Neural cell (in vitro differentiated cells): ENCODE measurements around the gene KCTD2. TPM values are rescaled to one million over a fixed set of nuclear protein-coding genes. Genes with fewer than 3 reads are reported as not detected.
"Not testable (repeated sequence)": the region's sequence is repeated elsewhere in the genome, so short reads cannot be mapped to it uniquely, and the experiment has no call there.

Source experiments
- H2AFZ ChIP-seq: fragments of 200-600, 300-800 bp; sonication (generic), shearing (Covaris generic); 2 replicates; pipeline ENCODE4 v1.6.0; 2014; ENCODE audit warnings: low read depth, mild to moderate bottlenecking, antibody characterized with exemption, low read length, moderate library complexity
- H3F3A ChIP-seq: fragments of 200-600 bp; shearing (Covaris generic); 2 replicates; pipeline ENCODE4 v1.6.1; 2016; ENCODE audit warnings: mild to moderate bottlenecking, moderate library complexity, mixed read lengths, antibody characterized with exemption, low read length; ENCODE audit not compliant: insufficient read depth, poor library complexity, severe bottlenecking
- H3K27ac ChIP-seq: fragments of 200-600, 300-800 bp; sonication (generic), shearing (Covaris generic); 2 replicates; pipeline ENCODE4 v1.5.1; 2014; ENCODE audit warnings: mild to moderate bottlenecking, low read length, moderate library complexity
- H3K27me3 ChIP-seq: fragments of 300-800, 200-600 bp; sonication (generic), shearing (Covaris generic); 2 replicates; pipeline ENCODE4 v1.6.0; 2014; ENCODE audit warnings: mild to moderate bottlenecking, low read depth, low read length, moderate library complexity; ENCODE audit not compliant: insufficient read depth
- H3K36me3 ChIP-seq: fragments of 300-800, 200-600 bp; sonication (generic), shearing (Covaris generic); 2 replicates; pipeline ENCODE4 v1.5.1; 2014; ENCODE audit warnings: mild to moderate bottlenecking, antibody characterized with exemption, low read length, moderate library complexity; ENCODE audit not compliant: insufficient read depth
- H3K4me2 ChIP-seq: fragments of 300-800, 200-600 bp; sonication (generic), shearing (Covaris generic); 2 replicates; pipeline ENCODE4 v1.6.0; 2014; ENCODE audit warnings: mild to moderate bottlenecking, low read length
- H3K4me3 ChIP-seq: fragments of 300-800, 200-600 bp; sonication (generic), shearing (Covaris generic); 2 replicates; pipeline ENCODE4 v1.5.1; 2014; ENCODE audit warnings: mild to moderate bottlenecking, low read length, moderate library complexity
- H3K79me2 ChIP-seq: fragments of 200-600 bp; shearing (Covaris generic); replicated peaks from 2 replicates; pipeline ENCODE4 v1.6.0; 2014; ENCODE audit warnings: mild to moderate bottlenecking, low read length, moderate library complexity; ENCODE audit not compliant: insufficient read depth
- H3K9ac ChIP-seq: fragments of 300-800, 200-600 bp; sonication (generic), shearing (Covaris generic); 2 replicates; pipeline ENCODE4 v1.6.1; 2016; ENCODE audit warnings: mild to moderate bottlenecking, low read length, mixed read lengths
- H3K9me2 ChIP-seq: fragments of 200-600 bp; shearing (Covaris generic); 2 replicates; pipeline ENCODE4 v1.6.1; 2016; ENCODE audit warnings: mild to moderate bottlenecking, low read length, mixed read lengths; ENCODE audit not compliant: insufficient read depth
- H3K9me3 ChIP-seq: fragments of 200-600, 300-800 bp; sonication (generic), shearing (Covaris generic); 2 replicates; pipeline ENCODE4 v1.6.1; 2016; ENCODE audit warnings: mild to moderate bottlenecking, mixed run types, low read length, moderate library complexity, mixed read lengths
- H4K20me1 ChIP-seq: fragments of 200-600 bp; shearing (Covaris generic); 2 replicates; pipeline ENCODE4 v1.6.1; 2016; ENCODE audit warnings: mild to moderate bottlenecking, mixed run types; ENCODE audit not compliant: insufficient read depth
- CTCF ChIP-seq: fragments of 450-650 bp; IDR thresholded peaks from 2 replicates; pipeline ENCODE4 v1.5.1; 2014; ENCODE audit warnings: antibody characterized with exemption, mild to moderate bottlenecking, moderate library complexity; ENCODE audit not compliant: poor library complexity, severe bottlenecking
- EP300 ChIP-seq: fragments of 450-650 bp; conservative IDR thresholded peaks from 2 replicates; pipeline ENCODE4 v1.6.1; 2014; ENCODE audit warnings: antibody characterized with exemption, mild to moderate bottlenecking, moderate library complexity; ENCODE audit not compliant: poor library complexity, severe bottlenecking
- EZH2 ChIP-seq: fragments of 200-600, 300-800 bp; shearing (Covaris generic), sonication (generic); IDR thresholded peaks from 2 replicates; pipeline ENCODE4 v1.6.1; 2014; ENCODE audit warnings: antibody characterized with exemption, low read length, borderline replicate concordance, mild to moderate bottlenecking; ENCODE audit not compliant: insufficient read depth, poor library complexity, severe bottlenecking
- MXI1 ChIP-seq: fragments of 450-650 bp; conservative IDR thresholded peaks from 2 replicates; pipeline ENCODE4 v1.6.1; 2014; ENCODE audit warnings: antibody characterized with exemption, mild to moderate bottlenecking; ENCODE audit not compliant: poor library complexity, severe bottlenecking
- POLR2AphosphoS5 ChIP-seq: IDR thresholded peaks from 2 replicates; pipeline ENCODE4 v1.6.1; 2012
- RAD21 ChIP-seq: fragments of 450-650 bp; conservative IDR thresholded peaks from 2 replicates; pipeline ENCODE4 v1.6.1; 2014; ENCODE audit warnings: antibody characterized with exemption, mild to moderate bottlenecking, moderate library complexity
- REST ChIP-seq: IDR thresholded peaks from 2 replicates; pipeline ENCODE4 v1.6.1; 2012; ENCODE audit warnings: borderline replicate concordance
- SMC3 ChIP-seq: fragments of 450-650 bp; conservative IDR thresholded peaks from 2 replicates; pipeline ENCODE4 v1.6.1; 2014; ENCODE audit warnings: antibody characterized with exemption, mild to moderate bottlenecking, moderate library complexity; ENCODE audit not compliant: poor library complexity
- TAF1 ChIP-seq: IDR thresholded peaks from 2 replicates; pipeline ENCODE4 v1.6.1; 2012; ENCODE audit warnings: low read depth
- polyA plus RNA-seq: library from polyadenylated mRNA; depleted of rRNA; stranded (reverse); fragments of >200 nt; gene quantifications from 2 replicates; pipeline ENCODE4 v1.2.3, GENCODE V29; 2014

The KCTD2 gene
- polyA plus RNA-seq, 1 donor from 2014 or later = 32.8 TPM

- H2AFZ ChIP-seq = no peak overlapping the region
- H3K27ac ChIP-seq = no peak overlapping the region
- no peak for TF ChIP-seq SMC3
- no peak for TF ChIP-seq CTCF
- no peak for TF ChIP-seq MXI1
- no peak for TF ChIP-seq RAD21
- TF ChIP-seq EP300 = no peak
- no peak for TF ChIP-seq EZH2
- TF ChIP-seq TAF1 = no peak
- TF ChIP-seq REST = no peak
- no peak for TF ChIP-seq POLR2AphosphoS5
- no peaks in the 10 kb centered on the region for H3K9me2 ChIP-seq
- H3K4me3 ChIP-seq = no peak overlapping the region
- no peaks in the 10 kb centered on the region for H3K79me2 ChIP-seq
- no peak overlapping the region for H3K9ac ChIP-seq
- H3K36me3 ChIP-seq = no peaks in the 10 kb centered on the region
- no peak overlapping the region for H3K4me2 ChIP-seq
- no peaks in the 10 kb centered on the region for H4K20me1 ChIP-seq
- H3K27me3 ChIP-seq = no peaks in the 10 kb centered on the region
- H3F3A ChIP-seq = no peaks in the 10 kb centered on the region
- H3K9me3 ChIP-seq = no peaks in the 10 kb centered on the region
These were observed 26.5 kb upstream of the KCTD2 start for GRCh38 chr17:75020331-75021110.

- H3K4me2 ChIP-seq = no peak overlapping the region
- TF ChIP-seq CTCF = no peak
- no peak for TF ChIP-seq EP300
- no peak for TF ChIP-seq REST
- no peak for TF ChIP-seq RAD21
- no peak for TF ChIP-seq TAF1
- TF ChIP-seq POLR2AphosphoS5 = no peak
- no peak for TF ChIP-seq SMC3
- TF ChIP-seq EZH2 = no peak
- no peak for TF ChIP-seq MXI1
These were observed 22.2 kb upstream of the KCTD2 start for GRCh38 chr17:75024686-75025397.

GRCh38 chr17:75025398-75025734 is 21.7 kb upstream of the KCTD2 start:
- H3F3A ChIP-seq, H3K27me3 ChIP-seq, H3K4me2 ChIP-seq, H2AFZ ChIP-seq, H3K79me2 ChIP-seq, H3K9me2 ChIP-seq, H3K27ac ChIP-seq, H3K9ac ChIP-seq, H3K9me3 ChIP-seq, H3K4me3 ChIP-seq, H3K36me3 ChIP-seq, H4K20me1 ChIP-seq: not testable (repeated sequence)

More at GRCh38 chr17:75024686-75025397, 22.2 kb upstream of the KCTD2 start:
- H3F3A ChIP-seq = no peaks in the 10 kb centered on the region
- H3K79me2 ChIP-seq = no peaks in the 10 kb centered on the region
- no peaks in the 10 kb centered on the region for H3K36me3 ChIP-seq
- H3K4me3 ChIP-seq = no peak overlapping the region
- H3K27me3 ChIP-seq = no peaks in the 10 kb centered on the region
- no peak overlapping the region for H2AFZ ChIP-seq
- H3K27ac ChIP-seq = no peak overlapping the region
- H4K20me1 ChIP-seq = no peaks in the 10 kb centered on the region
- H3K9me2 ChIP-seq = no peaks in the 10 kb centered on the region
- H3K9me3 ChIP-seq = no peaks in the 10 kb centered on the region
- H3K9ac ChIP-seq = no peak overlapping the region
